H1 (cell line): ENCODE data around the gene MYORG.

Source experiments
- BRCA1 ChIP-seq: IDR thresholded peaks from 2 replicates; pipeline ENCODE4 v1.6.1; 2012; ENCODE audit warnings: low read depth, low read length, improper control_type of control experiment
- CEBPB ChIP-seq: IDR thresholded peaks from 2 replicates; pipeline ENCODE4 v1.6.1; 2012; ENCODE audit warnings: low read depth, low read length
- CTCF ChIP-seq, 3 experiments: IDR thresholded peaks; 1 replicate in 2 of 3; 2 replicates in 1 of 3; pipeline versions ENCODE4 v1.5.1 to v1.6.1; 2011; ENCODE audit warnings: low read length in 3 of 3, mild to moderate bottlenecking in 3 of 3, inconsistent platforms in 2 of 3, low read depth in 1 of 3, moderate library complexity in 1 of 3; ENCODE audit not compliant: insufficient read depth in 1 of 3; ENCODE audit errors: control extremely low read depth in 1 of 3
- EP300 ChIP-seq, 2 experiments: IDR thresholded peaks; 1 replicate in 1 of 2; 2 replicates in 1 of 2; pipeline ENCODE4 v1.6.1; 2011 to 2012; ENCODE audit warnings: low read depth in 2 of 2, low read length in 2 of 2, mild to moderate bottlenecking in 2 of 2, borderline replicate concordance in 1 of 2, inconsistent platforms in 1 of 2, moderate library complexity in 1 of 2
- MAX ChIP-seq: IDR thresholded peaks from 2 replicates; pipeline ENCODE4 v1.6.1; 2012; ENCODE audit warnings: inconsistent platforms
- ZNF274 ChIP-seq: IDR thresholded peaks from 2 replicates; pipeline ENCODE4 v1.7.0; 2012; ENCODE audit warnings: low read length, borderline replicate concordance; ENCODE audit errors: extremely low read depth

GRCh38 chr9:34366365-34366764, 10.3 kb downstream of the MYORG start:
- no peak for TF ChIP-seq CTCF (IDR thresholded peaks at IDR 0.05; ENCODE audit: control extremely low read depth in 1 of 3, insufficient read depth in 1 of 3, low read depth in 1 of 3, low read length in 3 of 3)
- no peak for TF ChIP-seq BRCA1
- TF ChIP-seq MAX = no peak
- TF ChIP-seq CEBPB = no peak
- no peak for TF ChIP-seq ZNF274
- no peak for TF ChIP-seq EP300 (IDR thresholded peaks at IDR 0.05; ENCODE audit: borderline replicate concordance in 1 of 2, low read depth in 2 of 2, low read length in 2 of 2)
